Prostate gland (tissue), 2 donors: Measurements from ENCODE around the gene C1orf87.

Experiments used
- CTCF ChIP-seq, 4 experiments: fragments of 200-600 bp in 2 of 4; fragments of 450-650 bp in 2 of 4; sonication (generic) in 2 of 4; IDR thresholded peaks; 1 replicate in 3 of 4; 2 replicates in 1 of 4; pipeline ENCODE4 v1.5.1; 2016 to 2019; ENCODE audit warnings: antibody characterized with exemption in 4 of 4, mild to moderate bottlenecking in 2 of 4, moderate library complexity in 2 of 4
- POLR2A ChIP-seq: fragments of 450-650 bp; IDR thresholded peaks from one replicate; pipeline ENCODE4 v1.6.1; 2016; ENCODE audit warnings: antibody characterized with exemption, mild to moderate bottlenecking

GRCh38 chr1:59967780-59968179 is 105.8 kb downstream of the C1orf87 start:
- TF ChIP-seq CTCF (IDR thresholded peaks at IDR 0.05) (no peak), POLR2A (no peak)
